Iris pigment epithelial cell (primary cell): Measurements from ENCODE around the gene HACL1.
"Not testable (repeated sequence)": the region's sequence is repeated elsewhere in the genome, so short reads cannot be mapped to it uniquely, and the experiment has no call there.

Experiments
- DNase-seq: peaks from one replicate; pipeline ENCODE4 v3.0.0-alpha.2; 2011; ENCODE audit warnings: low read depth

The HACL1 gene

DNA sequence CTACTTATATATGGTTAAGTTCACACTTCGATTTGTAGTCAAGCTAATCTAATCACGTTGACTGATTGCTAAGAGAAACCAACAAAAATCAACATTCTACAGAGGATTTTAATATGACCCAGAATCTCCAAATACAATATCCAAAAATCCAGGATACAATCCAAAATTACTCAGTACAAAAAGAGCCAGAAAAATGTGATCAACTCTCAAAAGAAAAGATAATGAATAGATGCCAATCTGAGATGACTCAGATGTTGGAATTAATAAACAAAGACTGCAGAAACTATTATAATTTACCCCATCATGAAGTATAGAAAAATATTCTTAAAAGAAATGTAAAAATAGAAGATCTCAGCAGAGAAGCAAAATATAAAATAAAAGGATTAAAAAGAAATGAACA is 22.3 kb downstream of the HACL1 start:
- DNase-seq: peak; percentile 21

DNA sequence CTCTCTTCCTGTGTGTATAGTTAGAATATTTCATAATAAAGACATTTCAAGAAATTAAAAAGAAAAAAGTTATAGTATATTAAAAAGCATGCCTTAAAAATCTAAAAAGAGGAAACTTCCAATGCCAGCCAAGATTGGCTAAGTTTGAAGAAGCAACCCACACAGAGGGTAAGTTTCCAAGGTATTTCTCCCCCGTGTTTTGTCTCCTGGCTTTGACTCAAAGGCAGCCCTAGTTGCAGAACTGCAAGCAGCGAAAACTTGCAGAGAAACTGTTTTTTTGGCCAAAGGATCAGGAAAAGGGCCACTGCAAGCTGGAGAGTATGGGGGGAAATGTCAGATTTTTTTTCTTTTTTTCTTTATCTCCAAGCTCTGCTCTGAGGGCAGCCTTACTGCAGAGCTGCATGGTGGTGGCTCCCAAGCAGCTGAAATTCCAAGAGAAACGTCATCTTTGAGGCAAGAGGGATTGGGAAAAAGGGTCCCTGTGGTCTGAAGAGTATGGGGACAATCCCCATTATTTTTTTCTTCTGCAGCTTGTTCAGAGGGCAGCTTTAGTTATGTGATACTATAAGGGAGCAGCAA is 23.0 kb downstream of the HACL1 start:
- no peak for DNase-seq

DNA sequence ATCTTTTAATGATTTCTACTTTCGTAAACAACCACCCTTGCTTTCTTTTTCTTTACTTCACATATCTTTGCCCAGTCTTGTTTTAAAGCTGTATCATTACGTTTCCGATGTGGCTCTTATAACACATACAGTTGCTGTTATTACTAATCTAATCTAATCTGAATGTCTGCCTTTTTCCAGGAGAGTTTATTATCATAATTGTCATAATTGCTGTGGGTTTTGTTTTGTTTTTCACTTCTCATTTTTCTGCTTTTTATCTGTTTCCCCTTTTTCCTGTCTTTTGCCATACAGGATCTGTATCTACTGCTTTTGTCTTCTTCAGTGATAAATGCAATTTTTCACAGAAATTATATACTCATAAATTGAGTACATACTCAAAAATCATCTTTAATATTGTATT is 24.9 kb downstream of the HACL1 start:
- DNase-seq: no peak

GRCh38 chr3:15575446-15575845 is 25.9 kb downstream of the HACL1 start:
- no peak for DNase-seq

GRCh38 chr3:15572138-15572537 is 29.2 kb downstream of the HACL1 start:
- no peak for DNase-seq

DNA sequence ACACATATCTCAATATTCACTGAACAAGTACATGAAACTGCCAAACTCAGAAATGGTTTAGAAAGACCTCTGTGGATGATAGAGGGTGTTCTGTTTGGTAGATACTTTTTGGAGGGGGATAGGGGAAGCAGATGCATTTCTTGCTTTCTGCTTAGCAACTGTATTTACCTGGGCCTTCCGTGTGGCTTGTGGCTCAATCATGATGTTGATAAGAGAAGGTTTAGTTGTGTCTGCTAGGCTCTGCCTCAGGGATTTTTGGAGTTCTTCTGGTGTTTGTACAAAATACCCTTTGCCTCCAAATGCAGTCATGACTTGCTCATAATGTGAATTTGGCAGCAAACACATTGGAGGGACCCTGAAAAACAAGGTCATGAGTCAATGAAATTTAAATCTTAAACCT is 38.2 kb downstream of the HACL1 start:
- peak; percentile 10 for DNase-seq

DNA sequence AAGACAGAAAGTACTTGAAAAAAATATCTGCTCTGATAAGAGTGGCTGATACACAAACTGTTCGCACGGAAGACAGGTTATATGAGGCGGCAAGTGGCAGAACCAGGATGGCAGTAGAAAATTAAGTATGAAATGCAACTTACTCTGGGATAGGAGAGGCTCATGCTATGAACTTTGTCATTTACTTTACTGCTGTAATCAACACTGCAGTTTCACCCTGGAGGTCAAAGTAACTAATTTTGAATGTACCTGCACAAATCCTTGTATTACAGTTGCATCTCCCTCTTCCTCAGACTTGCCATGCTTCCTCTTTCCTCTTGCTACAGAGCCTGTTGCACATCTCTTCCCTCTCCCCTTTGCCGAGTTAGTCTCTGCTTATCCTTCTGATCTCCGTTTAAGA is 38.8 kb downstream of the HACL1 start:
- no peak for DNase-seq

DNA sequence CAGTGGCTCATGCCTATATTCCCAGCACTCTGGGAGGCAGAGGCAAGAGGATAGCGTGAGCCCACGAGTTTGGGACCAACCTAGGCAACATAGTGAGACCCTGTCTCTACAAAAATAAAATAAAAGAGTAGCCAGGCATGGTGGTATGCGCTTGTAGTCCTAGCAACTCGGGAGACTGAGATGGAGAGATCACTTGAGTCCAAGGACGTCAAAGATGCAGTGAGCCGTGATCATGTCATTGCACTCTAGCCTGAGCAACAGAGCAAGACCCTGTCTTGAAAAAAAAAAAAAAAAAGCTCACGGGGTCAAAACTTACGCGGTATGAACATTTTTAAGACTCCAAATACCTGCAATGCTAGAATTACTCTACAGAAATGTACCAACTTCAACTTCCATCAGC is 42.8 kb downstream of the HACL1 start:
- no peak for DNase-seq

DNA sequence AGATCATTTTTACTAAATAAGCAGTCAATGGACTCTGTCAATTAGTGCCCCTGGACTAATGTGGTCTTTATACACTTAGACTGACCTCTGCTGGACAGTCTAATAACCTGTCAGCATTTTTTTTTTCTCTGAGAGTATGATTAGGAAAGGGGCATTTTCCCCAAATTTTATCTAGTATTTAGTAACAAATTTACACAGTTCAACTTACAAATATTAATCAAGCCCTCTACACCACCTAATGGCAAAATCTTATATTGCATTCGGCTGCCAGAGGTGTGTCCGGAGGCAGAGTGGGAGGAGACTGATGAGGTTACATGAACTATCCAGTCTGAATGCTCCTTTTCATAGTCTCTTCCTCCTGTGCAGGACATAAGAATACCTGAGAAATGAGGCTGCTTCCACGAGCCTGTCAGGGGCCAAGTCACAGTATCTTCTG is 43.8 kb downstream of the HACL1 start:
- DNase-seq: peak; percentile 84

- DNase-seq: no peak
Observed at GRCh38 chr3:15556512-15556911, 44.9 kb downstream of the HACL1 start.

GRCh38 chr3:15553749-15554148 is 47.6 kb downstream of the HACL1 start:
- DNase-seq: no peak

GRCh38 chr3:15551902-15552301 is 49.5 kb downstream of the HACL1 start:
- no peak for DNase-seq

DNA sequence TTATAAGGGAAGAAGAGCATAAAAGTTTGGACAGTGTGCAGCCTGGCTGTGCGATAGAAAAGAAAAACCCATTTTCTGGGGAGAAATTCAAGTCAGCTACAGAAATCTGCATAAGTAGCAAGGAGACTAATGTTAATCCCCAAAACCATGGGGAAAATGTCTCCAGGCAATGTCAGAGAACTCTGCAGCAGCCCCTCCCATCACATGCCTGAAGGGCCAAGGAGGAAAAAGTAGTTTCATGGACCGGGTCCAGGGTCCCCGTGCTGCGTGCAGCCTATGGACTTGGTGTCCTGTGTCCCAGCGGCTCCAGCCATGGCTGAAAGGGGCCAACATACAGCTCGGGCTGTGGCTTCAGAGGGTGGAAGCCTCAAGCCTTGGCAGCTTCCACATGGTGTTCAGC is 51.5 kb downstream of the HACL1 start:
- no peak for DNase-seq

DNA sequence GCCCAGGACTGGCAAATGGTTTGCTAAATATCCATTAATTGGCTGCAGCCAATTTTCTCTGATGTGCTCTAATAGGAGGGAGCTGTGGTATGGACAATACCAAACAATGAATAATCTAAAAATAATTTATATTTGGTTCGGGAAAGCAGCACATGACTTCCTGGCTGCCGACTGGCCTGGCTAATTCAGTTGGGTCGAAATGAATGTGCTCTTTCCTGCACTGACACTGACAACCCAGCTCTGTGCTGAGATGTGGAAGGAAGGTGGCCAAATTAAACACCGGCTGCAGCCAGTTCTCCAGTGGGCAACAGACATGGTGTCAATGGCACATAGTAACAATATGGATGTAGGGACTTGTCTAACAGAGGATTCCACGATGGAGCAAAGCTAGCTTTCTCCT is 58.8 kb downstream of the HACL1 start:
- no peak for DNase-seq

DNA sequence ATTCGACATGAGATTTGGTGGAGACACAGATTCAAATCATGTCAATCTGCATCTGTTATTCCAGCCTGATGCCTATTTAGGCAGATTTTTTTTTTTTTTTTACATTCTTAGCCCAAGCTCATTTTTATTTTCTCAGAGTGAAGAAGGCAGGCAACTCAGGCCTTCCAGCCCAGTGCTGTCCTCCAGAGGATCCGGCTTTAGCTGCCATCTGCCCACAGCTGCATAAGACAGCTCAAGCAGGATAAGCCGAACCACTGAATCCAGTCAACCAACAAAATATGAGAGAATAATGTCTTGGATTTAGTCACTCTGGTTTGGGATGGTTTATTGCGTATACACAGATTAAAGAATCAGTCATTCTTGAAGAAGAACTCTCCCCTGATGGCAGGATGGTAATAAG is 60.0 kb downstream of the HACL1 start:
- DNase-seq: no peak

DNA sequence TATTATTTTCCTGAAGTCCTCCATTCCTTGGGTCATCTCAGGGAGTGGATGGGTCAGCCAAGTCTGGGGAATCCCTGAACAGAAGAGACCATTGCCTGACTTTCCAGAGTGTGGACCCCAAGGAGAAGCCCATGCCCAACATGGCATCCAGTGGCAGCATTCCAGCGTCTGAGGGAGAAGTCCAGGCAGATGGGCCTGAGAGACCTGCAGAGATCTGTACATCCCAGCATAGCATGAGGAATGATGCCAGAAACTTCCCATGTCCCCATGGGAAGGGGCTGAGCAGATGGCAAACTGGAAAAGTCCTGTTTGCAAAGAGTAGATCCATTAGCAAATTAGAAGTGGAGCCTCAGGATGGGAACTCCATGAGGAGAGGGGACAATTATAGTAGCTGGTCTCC is 62.3 kb downstream of the HACL1 start:
- no peak for DNase-seq

GRCh38 chr3:15538345-15538744 is 63.0 kb downstream of the HACL1 start:
- no peak for DNase-seq

GRCh38 chr3:15536856-15537255 is 64.5 kb downstream of the HACL1 start:
- DNase-seq: no peak

GRCh38 chr3:15535732-15536131 is 65.6 kb downstream of the HACL1 start:
- DNase-seq: peak; percentile 17

- not testable (repeated sequence) for DNase-seq
Observed at GRCh38 chr3:15532614-15533013, 68.8 kb downstream of the HACL1 start.

DNA sequence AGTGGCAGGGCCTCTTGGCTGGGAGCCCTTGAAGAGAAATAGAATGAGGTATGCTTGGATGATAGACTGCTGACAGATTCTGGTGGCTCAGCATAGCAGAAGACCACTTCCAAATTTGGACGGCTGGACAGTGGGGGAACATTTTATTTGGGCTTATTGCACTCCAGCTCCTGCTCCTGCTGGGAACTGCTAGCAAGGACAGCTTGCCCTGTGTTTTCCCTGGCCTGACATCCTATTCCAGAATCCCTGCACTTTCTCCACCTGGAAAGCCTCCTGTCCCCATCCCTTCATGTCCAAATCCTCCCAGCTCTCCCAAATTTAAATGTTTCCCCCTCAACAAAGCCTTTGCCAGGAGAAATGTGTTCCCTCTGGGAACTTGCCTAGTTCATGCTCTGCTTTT is 70.0 kb downstream of the HACL1 start:
- DNase-seq: no peak

DNA sequence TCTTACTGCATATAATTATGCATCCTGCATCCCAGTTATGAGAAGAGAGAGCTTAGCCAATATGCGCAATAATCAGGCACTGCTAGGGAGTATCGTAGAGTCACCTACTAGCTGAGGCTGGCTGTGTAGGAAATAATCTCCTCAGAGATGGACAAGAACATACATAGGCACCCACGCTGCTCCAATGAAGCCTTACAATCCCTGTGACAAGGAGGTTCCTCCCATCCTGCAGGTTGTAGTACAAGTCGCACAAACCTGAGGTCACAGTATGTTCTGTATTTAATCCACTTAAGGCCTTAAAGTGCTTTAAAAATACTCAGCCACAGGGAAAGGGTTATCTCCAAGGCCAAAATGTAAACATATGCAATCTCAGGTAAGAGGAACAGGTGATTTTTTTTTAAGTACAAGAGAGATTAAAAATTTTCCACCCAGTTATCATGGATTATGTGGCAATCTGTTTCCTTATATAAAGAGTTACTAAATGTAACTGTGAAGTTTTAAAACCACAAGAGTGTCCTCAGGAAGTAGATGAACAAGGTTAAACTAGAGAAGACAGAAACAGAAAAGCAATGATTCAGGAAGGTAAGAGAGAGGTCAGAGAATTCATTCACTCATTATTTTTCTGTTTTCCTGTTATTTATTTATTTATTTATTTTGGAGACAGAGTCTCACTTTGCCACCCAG is 72.4 kb downstream of the HACL1 start:
- DNase-seq: no peak

DNA sequence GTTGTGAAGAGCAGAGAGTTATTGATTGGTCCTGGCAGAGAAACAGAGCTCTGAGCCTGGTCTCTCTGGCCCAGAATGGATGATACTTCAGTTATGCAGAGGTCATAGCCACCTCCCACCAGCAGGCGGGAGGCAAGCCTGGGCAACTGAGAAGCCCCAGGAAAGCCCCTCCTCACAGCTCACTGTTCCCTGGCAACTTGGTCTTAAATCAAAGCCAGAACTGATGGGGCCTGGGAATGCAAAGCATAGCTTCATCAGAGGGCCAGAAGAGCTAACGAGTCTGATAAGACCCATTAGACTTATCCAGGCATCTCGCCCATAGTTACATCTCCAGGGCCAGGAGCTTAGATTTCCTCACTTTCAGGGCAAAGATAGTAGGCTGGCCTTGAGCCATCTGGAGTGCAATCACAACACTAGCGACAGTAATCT is 74.3 kb downstream of the HACL1 start:
- peak; percentile 34 for DNase-seq

DNA sequence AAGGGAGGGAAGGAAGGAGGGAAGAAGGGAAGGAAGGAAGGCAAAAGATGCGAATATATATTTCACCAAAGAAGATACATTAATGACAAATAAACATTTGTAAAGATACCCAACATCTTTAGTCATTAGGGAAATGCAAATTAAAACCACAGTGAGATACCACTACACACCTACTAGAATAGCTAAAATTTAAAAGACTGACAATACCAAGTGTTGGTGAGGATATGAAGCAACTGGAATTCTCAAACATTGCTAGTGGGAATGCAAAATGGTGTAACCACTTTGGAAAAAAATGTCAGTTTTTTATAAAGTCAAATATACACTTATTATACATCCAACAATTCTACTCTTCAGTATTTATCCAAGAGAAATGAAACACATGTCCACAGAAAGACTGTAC is 75.6 kb downstream of the HACL1 start:
- DNase-seq: no peak
